ENCODE data around the gene CD9.
A peak's percentile ranks its signal among the peaks of the same experiment; 100 is the strongest.

Gene CD9

GRCh38 chr12:6234906-6235305 lies 34.7 kb downstream of the CD9 start:
- TF ChIP-seq CTCF (IDR thresholded peaks at IDR 0.05): no peak
- Mint-ChIP-seq H3K27ac (peak overlapping the region; percentile 55), H3K4me3 (peak overlapping the region; percentile 19), H3K4me1 (peaks cover 68% of the 10 kb centered on the region), H3K36me3 (ENCODE audit: low read depth) (no peaks in the 10 kb centered on the region), H3K9me3 (no peaks in the 10 kb centered on the region), H3K27me3 (ENCODE audit: low read depth, poor library complexity) (peaks cover 9% of the 10 kb centered on the region)
- DNase-seq: no peak

- no peaks in the 10 kb centered on the region for H3K9me3 Mint-ChIP-seq
- peaks cover 9% of the 10 kb centered on the region for H3K27me3 Mint-ChIP-seq (ENCODE audit: low read depth, poor library complexity)
- DNase-seq: peak; percentile 35
- peaks cover 62% of the 10 kb centered on the region for H3K4me1 Mint-ChIP-seq
- no peaks in the 10 kb centered on the region for H3K36me3 Mint-ChIP-seq (ENCODE audit: low read depth)
- peak overlapping the region; percentile 71 for H3K27ac Mint-ChIP-seq
- peak overlapping the region; percentile 19 for H3K4me3 Mint-ChIP-seq
- TF ChIP-seq CTCF (IDR thresholded peaks at IDR 0.05): no peak
These were observed 35.3 kb downstream of the CD9 start for GRCh38 chr12:6235499-6235898.

- no peaks in the 10 kb centered on the region for H3K9me3 Mint-ChIP-seq
- H3K4me1 Mint-ChIP-seq: peaks cover 56% of the 10 kb centered on the region
- DNase-seq: no peak
- no peaks in the 10 kb centered on the region for H3K36me3 Mint-ChIP-seq (ENCODE audit: low read depth)
- TF ChIP-seq CTCF (IDR thresholded peaks at IDR 0.05): no peak
- peaks cover 9% of the 10 kb centered on the region for H3K27me3 Mint-ChIP-seq (ENCODE audit: low read depth, poor library complexity)
- H3K4me3 Mint-ChIP-seq: no peak overlapping the region
- H3K27ac Mint-ChIP-seq: peak overlapping the region; percentile 71
These were observed 35.9 kb downstream of the CD9 start for GRCh38 chr12:6235906-6236640.

GRCh38 chr12:6236641-6236940 lies 36.4 kb downstream of the CD9 start:
- Mint-ChIP-seq H3K4me3 (no peak overlapping the region), H3K27me3 (ENCODE audit: low read depth, poor library complexity) (peaks cover 9% of the 10 kb centered on the region), H3K27ac (no peak overlapping the region), H3K9me3 (no peaks in the 10 kb centered on the region), H3K36me3 (ENCODE audit: low read depth) (no peaks in the 10 kb centered on the region), H3K4me1 (peaks cover 55% of the 10 kb centered on the region)
- no peak for TF ChIP-seq CTCF (IDR thresholded peaks at IDR 0.05)
- DNase-seq: no peak

GRCh38 chr12:6237830-6238229 lies 37.6 kb downstream of the CD9 start:
- no peak overlapping the region for H3K27ac Mint-ChIP-seq
- H3K4me3 Mint-ChIP-seq: no peak overlapping the region
- no peak for DNase-seq
- no peak for TF ChIP-seq CTCF (IDR thresholded peaks at IDR 0.05)
- H3K9me3 Mint-ChIP-seq: no peaks in the 10 kb centered on the region
- no peaks in the 10 kb centered on the region for H3K36me3 Mint-ChIP-seq (ENCODE audit: low read depth)
- H3K4me1 Mint-ChIP-seq: peaks cover 46% of the 10 kb centered on the region
- H3K27me3 Mint-ChIP-seq (ENCODE audit: low read depth, poor library complexity): peaks cover 12% of the 10 kb centered on the region

GRCh38 chr12:6238875-6239274 lies 38.7 kb downstream of the CD9 start:
- Mint-ChIP-seq H3K4me3 (no peak overlapping the region), H3K4me1 (peaks cover 36% of the 10 kb centered on the region), H3K27ac (no peak overlapping the region), H3K36me3 (ENCODE audit: low read depth) (no peaks in the 10 kb centered on the region), H3K27me3 (ENCODE audit: low read depth, poor library complexity) (peaks cover 10% of the 10 kb centered on the region), H3K9me3 (no peaks in the 10 kb centered on the region)
- DNase-seq: no peak
- no peak for TF ChIP-seq CTCF (IDR thresholded peaks at IDR 0.05)

Data from nephron progenitor cell (in vitro differentiated cells).